Endothelial cell of umbilical vein (primary cell): ENCODE measurements around the gene CSK. TPM values are rescaled to one million over a fixed set of nuclear protein-coding genes. Genes with fewer than 3 reads are reported as not detected.

Experiments
- BruUV-seq: library from RNA; stranded (reverse); fragments of 400-500 nt; replicated peaks from 2 replicates; lab custom pipeline; 2021; lab: Mats Ljungman, UMichigan
- CTCF ChIA-PET: fragments of 300-600, 350-600 bp; sonication (Branson Sonifier 250); formaldehyde crosslinking; loops from one replicate; lab custom pipeline; 2021; ENCODE audit warnings: antibody characterized with exemption, inconsistent platforms; lab: Charles Lee
- POLR2A ChIA-PET: fragments of 300-600, 350-600 bp; sonication (Branson Sonifier 250); formaldehyde crosslinking; loops from one replicate; lab custom pipeline; 2021; ENCODE audit warnings: antibody characterized with exemption, inconsistent platforms; lab: Charles Lee
- DNase-seq: peaks from one replicate; pipeline ENCODE4 v3.0.0-alpha.2; 2011; ENCODE audit warnings: low read depth, low spot score
- FAIRE-seq: peaks from 2 replicates; lab custom pipeline; 2011; peaks lifted over from hg19 to GRCh38; lab: Jason Lieb, UNC
- H2AFZ ChIP-seq: 2 replicates; pipeline ENCODE4 v1.6.0; 2012; ENCODE audit warnings: low read depth, low read length, control low read depth, inconsistent platforms
- H3K27ac ChIP-seq: 2 replicates; pipeline ENCODE4 v1.5.1; 2011; ENCODE audit warnings: low read depth, mild to moderate bottlenecking, control low read depth, low read length, moderate library complexity; ENCODE audit not compliant: insufficient read depth
- H3K27me3 ChIP-seq, 2 experiments: 2 replicates each; pipeline versions ENCODE4 v1.6.0 to v1.6.1; 2011; ENCODE audit warnings: low read length in 2 of 2, mixed read lengths in 1 of 2; ENCODE audit not compliant: control insufficient read depth in 2 of 2, insufficient read depth in 2 of 2
- H3K36me3 ChIP-seq, 2 experiments: 2 replicates in 1 of 2; 3 replicates in 1 of 2; pipeline ENCODE4 v1.5.1; 2011; ENCODE audit warnings: low read length in 2 of 2, mild to moderate bottlenecking in 1 of 2, moderate library complexity in 1 of 2; ENCODE audit not compliant: control insufficient read depth in 2 of 2, insufficient read depth in 2 of 2; ENCODE audit errors: extremely low read depth in 1 of 2
- H3K4me1 ChIP-seq: 3 replicates; pipeline ENCODE4 v1.5.1; 2011; ENCODE audit warnings: mild to moderate bottlenecking, low read length; ENCODE audit not compliant: control insufficient read depth, insufficient read depth; ENCODE audit errors: extremely low read depth
- H3K4me2 ChIP-seq: 2 replicates; pipeline ENCODE4 v1.6.1; 2011; ENCODE audit warnings: low read length, control low read depth, mixed read lengths; ENCODE audit not compliant: insufficient read depth
- H3K4me3 ChIP-seq, 3 experiments: fragments of 200-600 bp in 1 of 3; sonication (generic), shearing (Covaris generic) in 1 of 3; replicated peaks in 1 of 3; 2 replicates each; pipeline ENCODE4 v1.5.1; 2011 to 2016; ENCODE audit warnings: control low read depth in 3 of 3, low read length in 3 of 3, mild to moderate bottlenecking in 2 of 3, inconsistent platforms in 1 of 3, low read depth in 1 of 3, moderate library complexity in 1 of 3; ENCODE audit not compliant: insufficient read depth in 1 of 3
- H3K79me2 ChIP-seq: 2 replicates; pipeline ENCODE4 v1.6.0; 2012; ENCODE audit warnings: low read length, inconsistent platforms; ENCODE audit not compliant: control insufficient read depth, insufficient read depth
- H3K9ac ChIP-seq: replicated peaks from 2 replicates; pipeline ENCODE3; 2011; ENCODE audit warnings: low read length, control low read depth; ENCODE audit not compliant: insufficient read depth; ENCODE audit errors: extremely low read depth
- H3K9me1 ChIP-seq: replicated peaks from 3 replicates; pipeline ENCODE4 v1.6.0; 2011; ENCODE audit warnings: mild to moderate bottlenecking, low read length; ENCODE audit not compliant: control insufficient read depth, insufficient read depth; ENCODE audit errors: extremely low read depth
- H3K9me3 ChIP-seq: replicated peaks from 2 replicates; pipeline ENCODE4 v1.5.1; 2012; ENCODE audit warnings: low read length, inconsistent platforms; ENCODE audit not compliant: control insufficient read depth, insufficient read depth
- H4K20me1 ChIP-seq: replicated peaks from 2 replicates; pipeline ENCODE3; 2011; ENCODE audit warnings: mild to moderate bottlenecking, low read length; ENCODE audit not compliant: control insufficient read depth, insufficient read depth; ENCODE audit errors: extremely low read depth
- EZH2 ChIP-seq: IDR thresholded peaks from 2 replicates; pipeline ENCODE4 v1.6.1; 2012; ENCODE audit warnings: borderline replicate concordance, low read depth, mild to moderate bottlenecking, moderate library complexity, low read length, inconsistent platforms; ENCODE audit not compliant: severe bottlenecking
- FOS ChIP-seq: IDR thresholded peaks from 2 replicates; pipeline ENCODE4 v1.6.1; 2011; ENCODE audit warnings: mild to moderate bottlenecking, low read length, moderate library complexity, borderline replicate concordance; ENCODE audit not compliant: insufficient read depth
- GATA2 ChIP-seq: IDR thresholded peaks from 2 replicates; pipeline ENCODE4 v1.7.0; 2011; ENCODE audit warnings: low read depth, mild to moderate bottlenecking, moderate library complexity, mixed read lengths, low read length; ENCODE audit not compliant: insufficient read length, insufficient read depth
- JUN ChIP-seq: IDR thresholded peaks from 2 replicates; pipeline ENCODE4 v1.6.1; 2011; ENCODE audit warnings: borderline replicate concordance, low read depth; ENCODE audit not compliant: insufficient read length, insufficient read depth
- MYC ChIP-seq: IDR thresholded peaks from one replicate; pipeline ENCODE4 v1.6.1; 2011; ENCODE audit warnings: mild to moderate bottlenecking, low read depth, low read length
- POLR2A ChIP-seq: IDR thresholded peaks from 2 replicates; pipeline ENCODE4 v1.6.1; 2012; ENCODE audit warnings: low read depth, mild to moderate bottlenecking, control low read depth, low read length
- POLR2AphosphoS5 ChIP-seq: IDR thresholded peaks from 2 replicates; pipeline ENCODE4 v1.6.1; 2012; ENCODE audit warnings: low read depth, mild to moderate bottlenecking, control low read depth, low read length, moderate library complexity; ENCODE audit not compliant: insufficient read depth
- dilution Hi-C: fragments of 300-500 bp; cut with MboI; formaldehyde crosslinking; loops from one replicate; pipeline ENCODE4 v1.15.0; 2019; ENCODE audit warnings: low sequenced_read_pairs; ENCODE audit not compliant: extremely low pct_ligation_motif_present
- intact Hi-C: fragments of 100-400 bp; cut with micrococcal nuclease; formaldehyde crosslinking; loops from one replicate; pipeline ENCODE4 v1.10.0; 2022
- polyA plus RNA-seq, 4 experiments: library from polyadenylated mRNA; depleted of rRNA in 3 of 4; stranded (reverse) in 3 of 4; unstranded in 1 of 4; fragments of >200 nt; gene quantifications; 2 replicates each; pipeline versions ENCODE4 v1.2.1 to v1.2.3, GENCODE V29; 2011 to 2012; ENCODE audit warnings: missing spikeins in 1 of 4
- total RNA-seq: library from RNA; stranded (reverse); gene quantifications from 2 replicates; pipeline ENCODE4 v1.2.3, GENCODE V29; 2021

The CSK gene
- total and polyA plus RNA-seq, 2 donors (not counting 3 experiments of a cell fraction or from before 2014, with no cell fraction given) = 41.2 to 104 TPM

DNA sequence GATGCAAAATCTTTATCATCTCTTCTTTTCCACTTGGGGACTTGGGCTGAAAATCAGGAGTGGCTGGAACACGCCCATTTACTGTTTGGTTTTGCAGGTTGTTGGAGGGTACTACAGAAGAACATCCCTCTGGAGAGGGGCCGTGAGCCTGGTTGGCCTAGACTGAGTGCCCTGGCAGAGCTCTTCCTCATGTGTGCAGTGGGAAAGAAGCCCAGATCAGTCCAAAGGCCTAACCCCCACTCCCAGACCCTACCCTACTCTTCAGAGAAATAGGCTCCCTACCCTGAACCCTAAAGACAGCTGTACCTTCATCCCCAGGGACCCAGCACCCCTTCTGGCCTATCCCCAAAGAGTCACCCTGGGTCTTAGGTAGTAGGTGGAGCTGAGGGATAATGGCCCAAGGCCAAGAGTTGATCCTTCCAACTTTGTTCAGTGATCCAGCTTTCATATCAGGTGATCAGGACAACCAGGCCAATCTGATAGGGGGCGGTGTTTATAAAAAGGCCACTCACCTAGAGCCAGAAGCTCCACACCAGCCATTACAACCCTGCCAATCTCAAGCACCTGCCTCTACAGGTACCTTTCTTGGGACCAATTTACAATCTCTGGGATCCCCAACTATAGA lies 33.4 kb upstream of the CSK start, which contains the start of gene CYP1A2:
TSS of gene CYP1A2 (plus strand) at position 524 of the 625 bp plus-strand sequence. CDS start 894 bp downstream, outside the sequence.
- Histone ChIP-seq H3K4me2 (no peak within 1 kb of the TSS), H3K79me2 (no peaks in the 10 kb centered on the region), H3K36me3 (no peaks in the 10 kb centered on the region), H3K27me3 (peaks cover 0 to 1% of the 10 kb centered on the region in 2 experiments), H2AFZ (no peak within 1 kb of the TSS), H3K4me3 (no peak within 1 kb of the TSS), H3K9ac (no peak within 1 kb of the TSS), H3K9me3 (no peaks in the 10 kb centered on the region), H3K9me1 (no peaks in the 10 kb centered on the region), H4K20me1 (no peaks in the 10 kb centered on the region), H3K27ac (no peak within 1 kb of the TSS), H3K4me1 (no peaks in the 10 kb centered on the region)
- TF ChIP-seq MYC (no peak), FOS (no peak), POLR2A (no peak), EZH2 (no peak), JUN (no peak), POLR2AphosphoS5 (no peak), GATA2 (no peak)
- BruUV-seq = no TSS peak
- intact Hi-C loops (loop anchor here (10.0 kb wide), 1 partner anchor 524 kb away; no protein-coding TSS in a partner anchor), dilution Hi-C loops (no loop called here)
- FAIRE-seq (no peak), DNase-seq (no peak)
- ChIA-PET CTCF (no interaction called here), POLR2A (interaction anchor here (1.0 kb wide), 1 partner anchor 111 kb away, joined by 3 read pairs; no protein-coding TSS in a partner anchor)
